Smooth muscle cell (in vitro differentiated cells): ENCODE measurements around the gene KIF26B. TPM values are rescaled to one million over a fixed set of nuclear protein-coding genes. Genes with fewer than 3 reads are reported as not detected.

Experiments
- DNase-seq: peaks from one replicate; lab custom pipeline; 2025; ENCODE audit not compliant: unreplicated experiment; lab: John Stamatoyannopoulos, UW
- H2AFZ ChIP-seq: fragments of 200-600 bp; sonication (generic); 2 replicates; pipeline ENCODE4 v1.6.0; 2016; ENCODE audit warnings: antibody characterized with exemption, low read depth, mild to moderate bottlenecking
- H3F3A ChIP-seq: fragments of 200-600 bp; sonication (generic); 2 replicates; pipeline ENCODE4 v1.6.0; 2017; ENCODE audit warnings: antibody characterized with exemption, low read depth
- H3K27ac ChIP-seq: fragments of 200-600 bp; sonication (generic); 2 replicates; pipeline ENCODE4 v1.5.1; 2016; ENCODE audit warnings: low read depth, mild to moderate bottlenecking
- H3K27me3 ChIP-seq: fragments of 200-600 bp; sonication (generic); 2 replicates; pipeline ENCODE4 v1.6.1; 2016; ENCODE audit warnings: low read depth, mild to moderate bottlenecking
- H3K36me3 ChIP-seq: fragments of 200-600 bp; sonication (generic); 2 replicates; pipeline ENCODE4 v1.5.1; 2016; ENCODE audit warnings: low read depth
- H3K4me1 ChIP-seq: fragments of 200-600 bp; sonication (generic); 2 replicates; pipeline ENCODE4 v1.5.1; 2016; ENCODE audit warnings: low read depth
- H3K4me2 ChIP-seq: fragments of 200-600 bp; sonication (generic); 2 replicates; pipeline ENCODE4 v1.6.0; 2016; ENCODE audit warnings: mild to moderate bottlenecking
- H3K4me3 ChIP-seq: fragments of 200-600 bp; sonication (generic); 2 replicates; pipeline ENCODE4 v1.5.1; 2016; ENCODE audit warnings: mild to moderate bottlenecking
- H3K79me2 ChIP-seq: fragments of 200-600 bp; sonication (generic); 2 replicates; pipeline ENCODE4 v1.6.0; 2016; ENCODE audit warnings: low read depth, mild to moderate bottlenecking
- H3K9ac ChIP-seq: fragments of 200-600 bp; sonication (generic); 2 replicates; pipeline ENCODE4 v1.6.0; 2016; ENCODE audit warnings: low read depth
- H3K9me3 ChIP-seq: fragments of 200-600 bp; sonication (generic); replicated peaks from 2 replicates; pipeline ENCODE4 v1.5.1; 2016; ENCODE audit warnings: low read depth
- H4K20me1 ChIP-seq: fragments of 200-600 bp; sonication (generic); 2 replicates; pipeline ENCODE4 v1.6.0; 2016; ENCODE audit warnings: low read depth
- WGBS: methylation state at CpG from one replicate; pipeline ENCODE4 v1.1.7; 2016; ENCODE audit warnings: low lambda C conversion rate; 5-methylcytosine and 5-hydroxymethylcytosine counted together
- polyA plus RNA-seq: library from polyadenylated mRNA; unstranded; fragments of >200 nt; fragmentation: Nextera tagmentation; extraction: Ambion mirVana; gene quantifications from 2 replicates; pipeline ENCODE4 v1.2.1, GENCODE V29; 2016
- total RNA-seq: library from RNA; depleted of rRNA; stranded (reverse); fragments of >200 nt; gene quantifications from 2 replicates; pipeline ENCODE4 v1.2.3, GENCODE V29; 2014
- TF ChIP-seq, protein P1 (sequence below): fragments of 200-600 bp; sonication (generic); IDR thresholded peaks from 2 replicates; pipeline ENCODE4 v1.5.1; 2017; ENCODE audit warnings: borderline replicate concordance, mild to moderate bottlenecking, antibody characterized with exemption; ENCODE audit not compliant: insufficient read depth, poor library complexity, severe bottlenecking

Gene KIF26B
- total and polyA plus RNA-seq, 2 experiments from 2014 or later = 24.9 to 43.3 TPM

DNA sequence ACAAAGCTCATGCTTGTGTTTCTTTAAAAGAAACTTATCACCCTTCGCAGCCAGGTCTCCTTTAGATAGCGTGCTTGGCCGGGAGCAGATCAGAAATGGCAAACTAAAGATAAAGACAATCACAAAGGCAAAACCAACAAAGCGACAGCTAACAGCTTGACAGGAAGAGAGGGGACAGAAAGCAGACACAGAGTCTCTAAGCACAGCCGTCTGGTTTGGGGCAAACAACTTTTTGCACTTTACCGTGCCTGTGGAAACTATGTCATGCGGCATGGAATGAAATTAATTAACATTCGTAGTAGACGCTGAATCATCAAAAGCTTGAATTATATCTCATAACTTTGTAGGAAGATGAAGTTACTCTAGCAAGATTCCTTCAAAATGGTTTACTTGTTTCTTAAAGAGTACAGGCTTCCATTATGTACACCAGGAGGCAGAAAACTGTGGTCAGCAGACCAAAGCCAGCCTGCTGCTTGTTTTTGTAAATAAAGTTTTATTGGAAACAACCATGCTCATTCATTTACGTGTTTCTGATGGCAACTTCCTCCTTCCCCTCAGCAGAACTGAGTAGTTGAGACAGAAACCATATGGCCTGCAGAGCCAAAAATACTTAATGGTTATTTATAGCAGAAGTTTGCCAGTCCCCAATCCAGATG lies 183.2 kb downstream of the KIF26B start:
- H3K4me1 ChIP-seq = peaks cover 4% of the 10 kb centered on the region
- 3% methylated on average over 10 of the region's 10 CpGs for WGBS
- TF ChIP-seq, protein P1, sequence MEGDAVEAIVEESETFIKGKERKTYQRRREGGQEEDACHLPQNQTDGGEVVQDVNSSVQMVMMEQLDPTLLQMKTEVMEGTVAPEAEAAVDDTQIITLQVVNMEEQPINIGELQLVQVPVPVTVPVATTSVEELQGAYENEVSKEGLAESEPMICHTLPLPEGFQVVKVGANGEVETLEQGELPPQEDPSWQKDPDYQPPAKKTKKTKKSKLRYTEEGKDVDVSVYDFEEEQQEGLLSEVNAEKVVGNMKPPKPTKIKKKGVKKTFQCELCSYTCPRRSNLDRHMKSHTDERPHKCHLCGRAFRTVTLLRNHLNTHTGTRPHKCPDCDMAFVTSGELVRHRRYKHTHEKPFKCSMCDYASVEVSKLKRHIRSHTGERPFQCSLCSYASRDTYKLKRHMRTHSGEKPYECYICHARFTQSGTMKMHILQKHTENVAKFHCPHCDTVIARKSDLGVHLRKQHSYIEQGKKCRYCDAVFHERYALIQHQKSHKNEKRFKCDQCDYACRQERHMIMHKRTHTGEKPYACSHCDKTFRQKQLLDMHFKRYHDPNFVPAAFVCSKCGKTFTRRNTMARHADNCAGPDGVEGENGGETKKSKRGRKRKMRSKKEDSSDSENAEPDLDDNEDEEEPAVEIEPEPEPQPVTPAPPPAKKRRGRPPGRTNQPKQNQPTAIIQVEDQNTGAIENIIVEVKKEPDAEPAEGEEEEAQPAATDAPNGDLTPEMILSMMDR = peak; percentile 10

DNA sequence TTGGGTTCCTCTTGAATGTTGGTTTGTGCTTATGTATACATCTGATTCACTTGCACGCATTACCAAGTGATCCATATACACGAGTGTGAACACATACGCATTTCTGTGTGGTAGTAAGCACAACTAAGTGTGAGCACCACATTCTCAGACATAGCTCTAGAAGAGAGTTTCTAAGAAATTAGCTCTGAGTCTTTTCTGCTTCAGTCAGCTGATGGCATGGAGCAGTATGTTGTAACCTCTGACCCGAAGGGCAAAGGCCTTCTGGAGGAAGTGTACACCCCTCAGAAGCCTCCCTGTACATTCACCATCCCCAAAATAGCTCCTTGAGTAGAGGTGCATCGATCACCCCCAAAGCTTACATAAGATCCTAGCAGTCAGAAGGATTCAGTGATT lies 183.7 kb downstream of the KIF26B start:
- no peaks in the 10 kb centered on the region for H3K9me3 ChIP-seq
- 53% methylated on average over 5 of the region's 5 CpGs for WGBS
- no peaks in the 10 kb centered on the region for H3K36me3 ChIP-seq
- H3K4me2 ChIP-seq = no peak overlapping the region
- no peak for DNase-seq
- H3K9ac ChIP-seq = peak overlapping the region; percentile 40
- no peak overlapping the region for H3K4me3 ChIP-seq
- H3K27ac ChIP-seq = peak overlapping the region; percentile 84
- H4K20me1 ChIP-seq = peaks cover 22% of the 10 kb centered on the region
- no peak overlapping the region for H2AFZ ChIP-seq
- H3K27me3 ChIP-seq = no peaks in the 10 kb centered on the region
- H3K79me2 ChIP-seq = peaks cover 31% of the 10 kb centered on the region
- TF ChIP-seq, protein P1 = no peak
- peaks cover 8% of the 10 kb centered on the region for H3F3A ChIP-seq
- H3K4me1 ChIP-seq = peaks cover 4% of the 10 kb centered on the region

More for the DNA sequence above, 183.2 kb downstream of the KIF26B start:
- peak overlapping the region; percentile 40 for H3K9ac ChIP-seq
- H4K20me1 ChIP-seq = peaks cover 20% of the 10 kb centered on the region
- peak overlapping the region; percentile 84 for H3K27ac ChIP-seq
- no peaks in the 10 kb centered on the region for H3K27me3 ChIP-seq
- peak overlapping the region; percentile 61 for H3K4me2 ChIP-seq
- H3F3A ChIP-seq = peaks cover 12% of the 10 kb centered on the region
- DNase-seq = no peak
- H3K36me3 ChIP-seq = no peaks in the 10 kb centered on the region
- H3K9me3 ChIP-seq = no peaks in the 10 kb centered on the region
- peaks cover 26% of the 10 kb centered on the region for H3K79me2 ChIP-seq
- H3K4me3 ChIP-seq = no peak overlapping the region
- no peak overlapping the region for H2AFZ ChIP-seq

DNA sequence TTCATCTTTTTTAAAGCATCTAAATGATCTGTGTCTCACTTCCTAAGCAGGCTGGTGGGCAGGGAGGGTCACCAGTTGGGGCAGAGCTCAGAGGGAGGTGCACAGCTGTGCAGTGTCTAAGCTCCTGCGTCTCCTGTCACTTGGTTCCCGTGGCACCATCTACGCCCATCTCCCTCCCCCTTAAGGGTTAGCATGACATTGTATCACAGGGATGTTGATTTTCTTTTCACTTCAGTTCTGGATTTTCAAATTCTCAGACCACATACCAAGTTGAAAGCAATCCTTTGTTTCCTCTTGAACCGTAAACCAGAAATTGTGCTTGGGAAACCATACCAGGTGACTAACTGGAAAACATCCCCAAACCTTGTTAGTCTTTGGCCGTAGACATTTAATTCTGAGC lies 187.0 kb downstream of the KIF26B start:
- Histone ChIP-seq H3K4me1 (peaks cover 2% of the 10 kb centered on the region), H3K79me2 (peaks cover 36% of the 10 kb centered on the region), H3K4me2 (no peak overlapping the region), H3F3A (peaks cover 1% of the 10 kb centered on the region), H4K20me1 (peaks cover 30% of the 10 kb centered on the region), H3K27me3 (no peaks in the 10 kb centered on the region), H3K36me3 (no peaks in the 10 kb centered on the region), H2AFZ (no peak overlapping the region), H3K9ac (no peak overlapping the region), H3K4me3 (no peak overlapping the region), H3K27ac (no peak overlapping the region), H3K9me3 (no peaks in the 10 kb centered on the region)
- WGBS = 72% methylated on average over 5 of the region's 5 CpGs
- TF ChIP-seq, protein P1 = no peak
- no peak for DNase-seq
